B cell (primary cell): ENCODE measurements around the gene TFF1. TPM values are rescaled to one million over a fixed set of nuclear protein-coding genes. Genes with fewer than 3 reads are reported as not detected.

Experiments
- ATAC-seq: fragments of 200-7000 bp; cut with Tn5 transposase; one replicate; pipeline ENCODE4 v1.10.0; 2021; ENCODE audit warnings: low read depth, mild to moderate bottlenecking, moderate number of reproducible peaks, moderate library complexity
- CTCF ChIA-PET: fragments of 350-600 bp; sonication (Branson Sonifier 250); formaldehyde crosslinking; loops from one replicate; lab custom pipeline; 2021; ENCODE audit warnings: antibody characterized with exemption, inconsistent platforms; lab: Charles Lee
- POLR2A ChIA-PET: fragments of 350-600 bp; sonication (Branson Sonifier 250); formaldehyde crosslinking; loops from one replicate; lab custom pipeline; 2021; ENCODE audit warnings: antibody characterized with exemption; lab: Charles Lee
- DNase-seq: peaks from one replicate; pipeline ENCODE4 v3.0.0; 2013
- H2AFZ ChIP-seq: 2 replicates; pipeline ENCODE4 v1.6.1; 2012; ENCODE audit warnings: mild to moderate bottlenecking, low read depth, low read length; ENCODE audit not compliant: insufficient read depth, poor library complexity, severe bottlenecking
- H3K27ac ChIP-seq, 2 donors: 1 replicate in 1 of 2; 2 replicates in 1 of 2; pipeline ENCODE4 v1.5.1; 2012 to 2013; ENCODE audit warnings: low read length in 2 of 2, mild to moderate bottlenecking in 2 of 2, moderate library complexity in 1 of 2
- H3K27me3 ChIP-seq, 4 experiments: fragments of 200-600 bp in 1 of 4; sonication (generic) in 1 of 4; replicated peaks in 1 of 4; 1 replicate in 2 of 4; 2 replicates in 2 of 4; pipeline versions ENCODE4 v1.6.1 to v1.7.0; 2013 to 2016; ENCODE audit warnings: low read length in 3 of 4, mild to moderate bottlenecking in 2 of 4, mixed read lengths in 1 of 4, moderate library complexity in 1 of 4; ENCODE audit not compliant: insufficient read depth in 4 of 4, control insufficient read depth in 3 of 4; ENCODE audit errors: control extremely low read depth in 1 of 4
- H3K36me3 ChIP-seq, 2 experiments: replicated peaks in 1 of 2; 1 replicate in 1 of 2; 2 replicates in 1 of 2; pipeline versions ENCODE4 v1.6.1 to v1.7.1; 2013; ENCODE audit warnings: low read length in 1 of 2; ENCODE audit not compliant: insufficient read depth in 2 of 2, control insufficient read depth in 1 of 2; ENCODE audit errors: control extremely low read depth in 1 of 2, extremely low read depth in 1 of 2
- H3K4me1 ChIP-seq, 2 donors: fragments of 200-600 bp in 1 of 2; sonication (generic) in 1 of 2; 1 replicate in 1 of 2; 2 replicates in 1 of 2; pipeline versions ENCODE4 v1.5.1 to v1.6.1; 2013 to 2017; ENCODE audit warnings: low read length in 2 of 2; ENCODE audit not compliant: control insufficient read depth in 2 of 2, insufficient read depth in 2 of 2
- H3K4me2 ChIP-seq: replicated peaks from 2 replicates; pipeline ENCODE3; 2012; ENCODE audit warnings: mild to moderate bottlenecking, low read depth, low read length; ENCODE audit not compliant: poor library complexity, severe bottlenecking
- H3K4me3 ChIP-seq, 5 experiments: fragments of 200-600 bp in 1 of 5; sonication (generic) in 1 of 5; 1 replicate in 3 of 5; 2 replicates in 2 of 5; pipeline versions ENCODE4 v1.5.1 to v1.7.0; 2011 to 2016; ENCODE audit warnings: low read length in 4 of 5, mild to moderate bottlenecking in 4 of 5, low read depth in 2 of 5, control low read depth in 1 of 5, moderate library complexity in 1 of 5; ENCODE audit not compliant: insufficient read depth in 1 of 5; ENCODE audit errors: control extremely low read depth in 1 of 5, extremely low read depth in 1 of 5
- H3K79me2 ChIP-seq: fragments of 200-600 bp; sonication (generic); one replicate; pipeline ENCODE4 v1.6.0; 2016; ENCODE audit warnings: low read length; ENCODE audit not compliant: control insufficient read depth, insufficient read depth
- H3K9ac ChIP-seq: fragments of 200-600 bp; sonication (generic); 2 replicates; pipeline ENCODE4 v1.6.1; 2017; ENCODE audit warnings: mild to moderate bottlenecking, low read length, moderate library complexity
- H3K9me3 ChIP-seq, 3 donors: one replicate each; pipeline versions ENCODE4 v1.6.1 to v1.7.1; 2013; ENCODE audit warnings: low read length in 2 of 3; ENCODE audit not compliant: control insufficient read depth in 2 of 3, insufficient read depth in 1 of 3; ENCODE audit errors: control extremely low read depth in 1 of 3
- H4K20me1 ChIP-seq: 2 replicates; pipeline ENCODE4 v1.6.0; 2012; ENCODE audit warnings: mild to moderate bottlenecking, low read length; ENCODE audit not compliant: insufficient read depth, control insufficient read depth, poor library complexity, severe bottlenecking
- H3K27ac Mint-ChIP-seq: one replicate; pipeline ENCODE4 v1.8.0; 2021; ENCODE audit warnings: mixed read lengths
- H3K27me3 Mint-ChIP-seq: one replicate; pipeline ENCODE4 v1.8.0; 2021; ENCODE audit warnings: mixed read lengths
- H3K4me1 Mint-ChIP-seq: one replicate; pipeline ENCODE4 v1.8.0; 2021; ENCODE audit warnings: mixed read lengths
- H3K4me3 Mint-ChIP-seq: one replicate; pipeline ENCODE4 v1.8.0; 2021; ENCODE audit warnings: mixed read lengths
- H3K9me3 Mint-ChIP-seq: one replicate; pipeline ENCODE4 v1.8.0; 2022; ENCODE audit warnings: mixed read lengths; ENCODE audit not compliant: insufficient read depth
- EZH2 ChIP-seq: IDR thresholded peaks from 2 replicates; pipeline ENCODE4 v1.6.1; 2012; ENCODE audit warnings: borderline replicate concordance, low read depth, mild to moderate bottlenecking, moderate library complexity, low read length; ENCODE audit not compliant: insufficient read depth, poor library complexity, severe bottlenecking
- WGBS: methylation state at CpG from one replicate; pipeline ENCODE4 v1.1.5; 2013; ENCODE audit warnings: missing lambda C conversion rate; ENCODE audit not compliant: insufficient coverage; 5-methylcytosine and 5-hydroxymethylcytosine counted together
- intact Hi-C: fragments of 100-400 bp; cut with micrococcal nuclease; formaldehyde crosslinking; loops from one replicate; pipeline ENCODE4 v1.10.0; 2022
- polyA plus RNA-seq: library from polyadenylated mRNA; depleted of rRNA; stranded (reverse); fragments of >200 nt; gene quantifications from 2 replicates; pipeline ENCODE4 v1.2.3, GENCODE V29; 2012
- total RNA-seq, 2 donors: library from RNA; stranded (reverse); fragments of 120-200 nt in 1 of 2; gene quantifications; 1 replicate in 1 of 2; 2 replicates in 1 of 2; pipeline versions ENCODE4 v1.2.3 to v1.2.4, GENCODE V29; 2013 to 2022
- TF ChIP-seq, protein P1 (sequence below): fragments of 200-600 bp; IDR thresholded peaks from one replicate; pipeline ENCODE4 v1.8.0; 2022; ENCODE audit warnings: antibody characterized with exemption, mild to moderate bottlenecking

The TFF1 gene
- total and polyA plus RNA-seq, 2 donors (not counting 1 experiment from before 2014, with no cell fraction given): not detected

DNA sequence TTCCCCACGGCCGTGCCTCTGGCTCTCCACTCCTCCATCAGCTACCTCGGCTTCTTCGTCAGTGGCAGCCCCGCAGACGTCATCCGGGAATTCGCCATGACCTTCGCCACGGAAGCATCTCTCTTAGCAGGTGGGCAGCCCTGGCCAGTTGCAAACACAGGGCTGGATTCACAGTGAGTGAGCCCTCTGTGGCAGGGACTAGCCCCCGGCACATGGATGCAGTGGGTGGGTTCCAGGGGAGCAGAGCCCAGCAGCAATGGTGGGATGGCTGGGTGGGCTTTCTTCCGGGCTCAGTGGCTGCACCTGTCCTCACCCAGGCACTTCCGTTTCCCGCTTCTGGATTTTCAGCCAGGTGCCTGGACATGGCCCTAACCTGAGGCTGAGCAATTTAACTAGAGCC, 46.8 kb upstream of the TFF1 start:
- Histone ChIP-seq H3K9ac (no peak overlapping the region), H3K79me2 (no peaks in the 10 kb centered on the region), H3K4me3 (no peak overlapping the region), H3K27ac (no peak overlapping the region), H3K4me1 (peaks cover 6 to 16% of the 10 kb centered on the region in 2 donors), H3K36me3 (no peaks in the 10 kb centered on the region), H2AFZ (no peak overlapping the region), H3K27me3 (no peaks in the 10 kb centered on the region), H4K20me1 (no peaks in the 10 kb centered on the region), H3K4me2 (no peak overlapping the region), H3K9me3 (no peaks in the 10 kb centered on the region)
- Mint-ChIP-seq H3K4me3 (no peak overlapping the region), H3K27me3 (peaks cover 6% of the 10 kb centered on the region), H3K9me3 (no peaks in the 10 kb centered on the region), H3K4me1 (peaks cover 32% of the 10 kb centered on the region), H3K27ac (peak overlapping the region; percentile 51)
- ChIA-PET CTCF (interaction anchor here (1.2 kb wide), 1 partner anchor 576 kb away, joined by 3 read pairs; no protein-coding TSS in a partner anchor), POLR2A (no interaction called here)
- TF ChIP-seq, protein P1, sequence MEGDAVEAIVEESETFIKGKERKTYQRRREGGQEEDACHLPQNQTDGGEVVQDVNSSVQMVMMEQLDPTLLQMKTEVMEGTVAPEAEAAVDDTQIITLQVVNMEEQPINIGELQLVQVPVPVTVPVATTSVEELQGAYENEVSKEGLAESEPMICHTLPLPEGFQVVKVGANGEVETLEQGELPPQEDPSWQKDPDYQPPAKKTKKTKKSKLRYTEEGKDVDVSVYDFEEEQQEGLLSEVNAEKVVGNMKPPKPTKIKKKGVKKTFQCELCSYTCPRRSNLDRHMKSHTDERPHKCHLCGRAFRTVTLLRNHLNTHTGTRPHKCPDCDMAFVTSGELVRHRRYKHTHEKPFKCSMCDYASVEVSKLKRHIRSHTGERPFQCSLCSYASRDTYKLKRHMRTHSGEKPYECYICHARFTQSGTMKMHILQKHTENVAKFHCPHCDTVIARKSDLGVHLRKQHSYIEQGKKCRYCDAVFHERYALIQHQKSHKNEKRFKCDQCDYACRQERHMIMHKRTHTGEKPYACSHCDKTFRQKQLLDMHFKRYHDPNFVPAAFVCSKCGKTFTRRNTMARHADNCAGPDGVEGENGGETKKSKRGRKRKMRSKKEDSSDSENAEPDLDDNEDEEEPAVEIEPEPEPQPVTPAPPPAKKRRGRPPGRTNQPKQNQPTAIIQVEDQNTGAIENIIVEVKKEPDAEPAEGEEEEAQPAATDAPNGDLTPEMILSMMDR: no peak
- no peak for TF ChIP-seq EZH2
- no peak for ATAC-seq
- 97% methylated on average over 14 of the region's 14 CpGs for WGBS
- no peak for DNase-seq
- intact Hi-C loops: no loop called here

DNA sequence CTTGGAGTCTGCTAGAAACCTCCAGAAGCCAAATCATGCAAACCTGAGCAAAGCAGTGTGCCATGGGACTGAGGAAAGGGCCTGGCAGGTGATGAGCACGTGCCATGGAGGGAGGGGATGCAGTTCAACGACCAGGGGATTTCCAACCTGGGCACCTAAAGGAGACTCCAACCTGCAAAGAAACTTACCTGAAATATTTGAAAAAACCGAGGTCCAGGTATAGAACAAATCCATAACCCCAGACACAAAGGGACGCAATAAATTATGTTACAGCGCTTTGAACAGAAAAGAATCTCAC, 46.2 kb upstream of the TFF1 start:
- H3K9me3 Mint-ChIP-seq: no peaks in the 10 kb centered on the region

More for the DNA sequence above, 46.2 kb upstream of the TFF1 start:
- H3K27ac ChIP-seq: no peak overlapping the region
- 60% methylated on average over 1 of the region's 5 CpGs for WGBS
- H3K4me1 ChIP-seq: peaks cover 6 to 16% of the 10 kb centered on the region in 2 donors
- H3K4me3 Mint-ChIP-seq: no peak overlapping the region
- ChIA-PET POLR2A (no interaction called here), CTCF (no interaction called here)
- peak; percentile 41 for DNase-seq
- H3K79me2 ChIP-seq: no peaks in the 10 kb centered on the region
- H3K36me3 ChIP-seq: no peaks in the 10 kb centered on the region
- no peak overlapping the region for H3K27ac Mint-ChIP-seq
- H3K27me3 ChIP-seq: no peaks in the 10 kb centered on the region
- TF ChIP-seq, protein P1: no peak
- TF ChIP-seq EZH2: no peak
- no peak for ATAC-seq
- no peak overlapping the region for H3K4me3 ChIP-seq
- H4K20me1 ChIP-seq: no peaks in the 10 kb centered on the region
- peaks cover 32% of the 10 kb centered on the region for H3K4me1 Mint-ChIP-seq
- H3K9ac ChIP-seq: no peak overlapping the region
- intact Hi-C loops: no loop called here
- no peaks in the 10 kb centered on the region for H3K9me3 ChIP-seq
- peaks cover 5% of the 10 kb centered on the region for H3K27me3 Mint-ChIP-seq
- no peak overlapping the region for H2AFZ ChIP-seq
- H3K4me2 ChIP-seq: no peak overlapping the region
